GM10266 (cell line): Measurements from ENCODE around the gene SMIM29.

Source experiments
- DNase-seq: peaks from one replicate; pipeline ENCODE4 v3.0.0; 2012; ENCODE audit errors: extremely low spot score
- CTCF ChIP-seq: IDR thresholded peaks from 2 replicates; pipeline ENCODE4 v1.5.1; 2012; ENCODE audit warnings: mild to moderate bottlenecking, low read depth; ENCODE audit not compliant: control insufficient read depth, insufficient read depth; ENCODE audit errors: missing control alignments

SMIM29 gene

DNA sequence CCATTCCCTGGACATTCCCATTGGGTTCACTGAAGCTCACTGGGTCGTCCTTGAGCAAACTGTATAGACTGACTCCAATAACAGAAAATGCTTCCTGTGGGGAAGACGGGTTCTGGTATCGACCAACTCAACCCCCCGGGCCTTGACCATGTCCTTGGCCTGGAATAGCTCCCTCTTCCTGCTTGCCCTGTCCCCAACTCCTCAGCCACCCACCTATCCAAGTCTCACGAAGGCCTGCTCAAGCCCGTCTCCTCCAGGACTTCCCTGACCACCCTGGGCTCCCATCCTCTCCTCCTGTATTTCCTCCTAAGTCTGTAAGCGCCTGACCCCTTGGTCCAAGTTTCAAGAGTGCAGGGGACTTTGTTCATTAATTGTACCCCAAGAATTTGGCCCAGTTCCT lies 14.9 kb downstream of the SMIM29 start:
- no peak for TF ChIP-seq CTCF

GRCh38 chr6:34232901-34233300 lies 15.9 kb downstream of the SMIM29 start:
- DNase-seq = no peak
- no peak for TF ChIP-seq CTCF

More for the DNA sequence above, 14.9 kb downstream of the SMIM29 start:
- DNase-seq = peak; percentile 6

GRCh38 chr6:34231566-34232336 lies 17.1 kb downstream of the SMIM29 start:
- no peak for TF ChIP-seq CTCF
- DNase-seq = no peak

DNA sequence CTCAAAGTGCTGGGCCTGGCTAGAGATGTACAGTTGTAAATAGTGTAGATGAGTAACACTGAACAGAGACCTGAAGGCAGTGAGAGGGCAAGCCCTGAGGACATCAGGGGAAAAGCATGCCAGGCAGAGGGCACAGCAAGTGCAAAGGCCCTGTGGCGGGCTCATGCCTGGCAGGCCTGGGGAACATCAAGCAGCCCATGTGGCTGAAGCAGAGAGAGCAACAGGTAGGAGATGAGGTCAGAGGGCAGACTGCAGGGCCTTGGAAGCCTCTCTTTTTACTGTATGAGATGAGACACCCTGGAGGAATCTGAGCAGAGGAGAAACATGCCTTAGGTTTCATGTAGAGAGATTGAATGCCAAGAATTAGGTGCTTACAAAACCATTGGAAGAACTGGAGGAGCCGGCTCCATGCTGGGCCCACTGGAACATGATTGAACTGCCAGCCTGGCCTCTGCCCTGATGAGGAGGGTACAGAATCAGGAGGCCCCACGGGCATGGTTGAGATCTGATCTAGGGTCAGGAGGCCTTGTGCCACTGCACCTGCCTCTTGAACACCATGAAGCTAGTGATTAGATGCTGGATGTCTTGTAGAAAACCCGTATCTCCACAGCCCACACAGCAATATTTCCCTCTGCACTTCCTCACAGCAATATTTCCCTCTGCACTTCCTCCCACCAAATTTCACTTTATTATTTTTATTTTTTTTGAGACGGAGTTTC lies 18.0 kb downstream of the SMIM29 start:
- no peak for DNase-seq
- no peak for TF ChIP-seq CTCF

- no peak for TF ChIP-seq CTCF
- no peak for DNase-seq
These were observed 18.9 kb downstream of the SMIM29 start for GRCh38 chr6:34229877-34230276.

DNA sequence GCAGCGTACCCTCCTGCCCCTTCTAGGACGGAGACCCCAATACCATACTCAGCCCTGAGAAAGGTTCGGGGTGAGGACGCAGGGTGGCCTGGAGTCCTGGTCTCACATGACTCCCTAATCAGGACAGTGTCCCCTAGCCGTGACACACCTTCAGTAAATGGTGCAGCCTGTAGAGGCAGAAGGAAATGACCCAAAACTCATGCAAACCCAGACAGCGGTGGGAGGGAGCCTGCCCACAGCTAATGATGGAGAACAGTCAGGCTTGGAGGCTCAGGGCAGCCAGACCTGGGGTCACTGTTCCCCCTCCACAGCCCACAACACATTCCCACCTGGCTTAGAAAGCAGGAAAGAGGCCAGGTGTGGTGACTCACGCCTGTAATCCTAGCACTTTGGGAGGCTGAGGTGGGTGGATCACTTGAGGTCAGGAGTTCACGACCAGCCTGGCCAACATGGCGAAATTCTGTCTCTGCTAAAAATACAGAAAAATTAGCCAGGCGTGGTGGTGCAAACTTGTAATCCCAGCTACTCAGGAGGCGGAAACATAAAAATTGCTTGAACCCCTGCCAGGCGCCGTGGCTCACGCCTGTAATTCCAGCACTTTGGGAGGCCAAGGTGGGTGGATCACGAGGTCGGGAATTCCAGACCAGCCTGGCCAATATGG lies 20.9 kb downstream of the SMIM29 start:
- DNase-seq = peak; percentile 30
- no peak for TF ChIP-seq CTCF
